NCI-H1092 treated with DMSO at 0.1 percent for 48 hours (cell line): ENCODE data around the gene NT5C1B.

Experiments
- DNase-seq: peaks from one replicate; lab custom pipeline; 2025; lab: John Stamatoyannopoulos, UW

The NT5C1B gene

GRCh38 chr2:18551169-18551568 is 38.2 kb downstream of the NT5C1B start:
- no peak for DNase-seq

GRCh38 chr2:18550433-18550832 is 38.9 kb downstream of the NT5C1B start:
- DNase-seq = no peak

GRCh38 chr2:18549083-18549482 is 40.3 kb downstream of the NT5C1B start:
- no peak for DNase-seq

GRCh38 chr2:18548621-18549020 is 40.7 kb downstream of the NT5C1B start:
- DNase-seq = no peak

GRCh38 chr2:18546567-18546966 is 42.8 kb downstream of the NT5C1B start:
- DNase-seq = peak; percentile 29

GRCh38 chr2:18545384-18545783 is 44.0 kb downstream of the NT5C1B start:
- no peak for DNase-seq

- DNase-seq = no peak
Measured at GRCh38 chr2:18544171-18544570, 45.2 kb downstream of the NT5C1B start.

- no peak for DNase-seq
Measured at GRCh38 chr2:18540872-18541271, 48.5 kb downstream of the NT5C1B start.

- DNase-seq = no peak
Measured at GRCh38 chr2:18536697-18537096, 52.7 kb downstream of the NT5C1B start.

GRCh38 chr2:18536100-18536499 is 53.3 kb downstream of the NT5C1B start:
- no peak for DNase-seq

GRCh38 chr2:18531194-18531593 is 58.2 kb downstream of the NT5C1B start:
- DNase-seq = no peak

GRCh38 chr2:18527822-18528221 is 61.5 kb downstream of the NT5C1B start:
- no peak for DNase-seq

- DNase-seq = no peak
Measured at GRCh38 chr2:18527326-18527725, 62.0 kb downstream of the NT5C1B start.

GRCh38 chr2:18526429-18526828 is 62.9 kb downstream of the NT5C1B start:
- no peak for DNase-seq

- no peak for DNase-seq
Measured at GRCh38 chr2:18525852-18526251, 63.5 kb downstream of the NT5C1B start.

- DNase-seq = no peak
Measured at GRCh38 chr2:18525236-18525635, 64.1 kb downstream of the NT5C1B start.

GRCh38 chr2:18522484-18523146 is 66.8 kb downstream of the NT5C1B start:
- DNase-seq = no peak

- peak; percentile 55 for DNase-seq
Measured at GRCh38 chr2:18520451-18521425, 68.6 kb downstream of the NT5C1B start.

GRCh38 chr2:18519914-18520450 is 69.4 kb downstream of the NT5C1B start:
- no peak for DNase-seq

- DNase-seq = no peak
Measured at GRCh38 chr2:18518116-18519111, 71.0 kb downstream of the NT5C1B start.

- DNase-seq = no peak
Measured at GRCh38 chr2:18517386-18517785, 72.0 kb downstream of the NT5C1B start.

- DNase-seq = no peak
Measured at GRCh38 chr2:18516112-18516511, 73.3 kb downstream of the NT5C1B start.
